Endothelial cell of umbilical vein (primary cell): Measurements from ENCODE around the gene NAA10. TPM values are rescaled to one million over a fixed set of nuclear protein-coding genes. Genes with fewer than 3 reads are reported as not detected.
A peak's percentile ranks its signal among the peaks of the same experiment; 100 is the strongest.

Experiments
- BruUV-seq: library from RNA; stranded (reverse); fragments of 400-500 nt; replicated peaks from 2 replicates; lab custom pipeline; 2021; lab: Mats Ljungman, UMichigan
- CTCF ChIA-PET: fragments of 300-600, 350-600 bp; sonication (Branson Sonifier 250); formaldehyde crosslinking; loops from one replicate; lab custom pipeline; 2021; ENCODE audit warnings: antibody characterized with exemption, inconsistent platforms; lab: Charles Lee
- POLR2A ChIA-PET: fragments of 300-600, 350-600 bp; sonication (Branson Sonifier 250); formaldehyde crosslinking; loops from one replicate; lab custom pipeline; 2021; ENCODE audit warnings: antibody characterized with exemption, inconsistent platforms; lab: Charles Lee
- DNase-seq: peaks from one replicate; pipeline ENCODE4 v3.0.0-alpha.2; 2011; ENCODE audit warnings: low read depth, low spot score
- FAIRE-seq: peaks from 2 replicates; lab custom pipeline; 2011; peaks lifted over from hg19 to GRCh38; lab: Jason Lieb, UNC
- H2AFZ ChIP-seq: 2 replicates; pipeline ENCODE4 v1.6.0; 2012; ENCODE audit warnings: low read depth, low read length, control low read depth, inconsistent platforms
- H3K27ac ChIP-seq: 2 replicates; pipeline ENCODE4 v1.5.1; 2011; ENCODE audit warnings: low read depth, mild to moderate bottlenecking, control low read depth, low read length, moderate library complexity; ENCODE audit not compliant: insufficient read depth
- H3K27me3 ChIP-seq, 2 experiments: 2 replicates each; pipeline versions ENCODE4 v1.6.0 to v1.6.1; 2011; ENCODE audit warnings: low read length in 2 of 2, mixed read lengths in 1 of 2; ENCODE audit not compliant: control insufficient read depth in 2 of 2, insufficient read depth in 2 of 2
- H3K36me3 ChIP-seq, 2 experiments: 2 replicates in 1 of 2; 3 replicates in 1 of 2; pipeline ENCODE4 v1.5.1; 2011; ENCODE audit warnings: low read length in 2 of 2, mild to moderate bottlenecking in 1 of 2, moderate library complexity in 1 of 2; ENCODE audit not compliant: control insufficient read depth in 2 of 2, insufficient read depth in 2 of 2; ENCODE audit errors: extremely low read depth in 1 of 2
- H3K4me1 ChIP-seq: 3 replicates; pipeline ENCODE4 v1.5.1; 2011; ENCODE audit warnings: mild to moderate bottlenecking, low read length; ENCODE audit not compliant: control insufficient read depth, insufficient read depth; ENCODE audit errors: extremely low read depth
- H3K4me2 ChIP-seq: 2 replicates; pipeline ENCODE4 v1.6.1; 2011; ENCODE audit warnings: low read length, control low read depth, mixed read lengths; ENCODE audit not compliant: insufficient read depth
- H3K4me3 ChIP-seq, 3 experiments: fragments of 200-600 bp in 1 of 3; sonication (generic), shearing (Covaris generic) in 1 of 3; replicated peaks in 1 of 3; 2 replicates each; pipeline ENCODE4 v1.5.1; 2011 to 2016; ENCODE audit warnings: control low read depth in 3 of 3, low read length in 3 of 3, mild to moderate bottlenecking in 2 of 3, inconsistent platforms in 1 of 3, low read depth in 1 of 3, moderate library complexity in 1 of 3; ENCODE audit not compliant: insufficient read depth in 1 of 3
- H3K79me2 ChIP-seq: 2 replicates; pipeline ENCODE4 v1.6.0; 2012; ENCODE audit warnings: low read length, inconsistent platforms; ENCODE audit not compliant: control insufficient read depth, insufficient read depth
- H3K9ac ChIP-seq: replicated peaks from 2 replicates; pipeline ENCODE3; 2011; ENCODE audit warnings: low read length, control low read depth; ENCODE audit not compliant: insufficient read depth; ENCODE audit errors: extremely low read depth
- H3K9me1 ChIP-seq: replicated peaks from 3 replicates; pipeline ENCODE4 v1.6.0; 2011; ENCODE audit warnings: mild to moderate bottlenecking, low read length; ENCODE audit not compliant: control insufficient read depth, insufficient read depth; ENCODE audit errors: extremely low read depth
- H3K9me3 ChIP-seq: replicated peaks from 2 replicates; pipeline ENCODE4 v1.5.1; 2012; ENCODE audit warnings: low read length, inconsistent platforms; ENCODE audit not compliant: control insufficient read depth, insufficient read depth
- H4K20me1 ChIP-seq: replicated peaks from 2 replicates; pipeline ENCODE3; 2011; ENCODE audit warnings: mild to moderate bottlenecking, low read length; ENCODE audit not compliant: control insufficient read depth, insufficient read depth; ENCODE audit errors: extremely low read depth
- CTCF ChIP-seq, 2 donors: IDR thresholded peaks; 1 replicate in 1 of 2; 2 replicates in 1 of 2; pipeline ENCODE4 v1.5.1; 2011; ENCODE audit warnings: low read length in 2 of 2, mild to moderate bottlenecking in 2 of 2, moderate library complexity in 2 of 2, control low read depth in 1 of 2, inconsistent platforms in 1 of 2, low read depth in 1 of 2; ENCODE audit not compliant: insufficient read depth in 1 of 2; ENCODE audit errors: extremely low read depth in 1 of 2
- FOS ChIP-seq: IDR thresholded peaks from 2 replicates; pipeline ENCODE4 v1.6.1; 2011; ENCODE audit warnings: mild to moderate bottlenecking, low read length, moderate library complexity, borderline replicate concordance; ENCODE audit not compliant: insufficient read depth
- JUN ChIP-seq: IDR thresholded peaks from 2 replicates; pipeline ENCODE4 v1.6.1; 2011; ENCODE audit warnings: borderline replicate concordance, low read depth; ENCODE audit not compliant: insufficient read length, insufficient read depth
- MYC ChIP-seq: IDR thresholded peaks from one replicate; pipeline ENCODE4 v1.6.1; 2011; ENCODE audit warnings: mild to moderate bottlenecking, low read depth, low read length
- POLR2A ChIP-seq: IDR thresholded peaks from 2 replicates; pipeline ENCODE4 v1.6.1; 2012; ENCODE audit warnings: low read depth, mild to moderate bottlenecking, control low read depth, low read length
- dilution Hi-C: fragments of 300-500 bp; cut with MboI; formaldehyde crosslinking; loops from one replicate; pipeline ENCODE4 v1.15.0; 2019; ENCODE audit warnings: low sequenced_read_pairs; ENCODE audit not compliant: extremely low pct_ligation_motif_present
- intact Hi-C: fragments of 100-400 bp; cut with micrococcal nuclease; formaldehyde crosslinking; loops from one replicate; pipeline ENCODE4 v1.10.0; 2022
- polyA plus RNA-seq, 4 experiments: library from polyadenylated mRNA; depleted of rRNA in 3 of 4; stranded (reverse) in 3 of 4; unstranded in 1 of 4; fragments of >200 nt; gene quantifications; 2 replicates each; pipeline versions ENCODE4 v1.2.1 to v1.2.3, GENCODE V29; 2011 to 2012; ENCODE audit warnings: missing spikeins in 1 of 4
- total RNA-seq: library from RNA; stranded (reverse); gene quantifications from 2 replicates; pipeline ENCODE4 v1.2.3, GENCODE V29; 2021

Gene NAA10
- total and polyA plus RNA-seq, 2 donors (not counting 3 experiments of a cell fraction or from before 2014, with no cell fraction given): 141 to 144 TPM

- peak overlapping the region; percentile 98 for H3K27ac ChIP-seq
- H3K9ac ChIP-seq: peak overlapping the region; percentile 97
- H3K4me2 ChIP-seq: no peak overlapping the region
- H3K9me1 ChIP-seq: no peaks in the 10 kb centered on the region
- H3K36me3 ChIP-seq: no peaks in the 10 kb centered on the region
- peak overlapping the region; percentile 68 to 76 (median 74) for H3K4me3 ChIP-seq
- no peak overlapping the region for H2AFZ ChIP-seq
- peaks cover 58% of the 10 kb centered on the region for H3K79me2 ChIP-seq
- intact Hi-C loops: loop anchor here (1.0 kb wide), 2 partner anchors 127 to 408 kb away; partner anchors contain the start of gene MECP2
- H3K9me3 ChIP-seq: no peaks in the 10 kb centered on the region
- H3K27me3 ChIP-seq: no peaks in the 10 kb centered on the region
- ChIA-PET CTCF (interaction anchor here (1.0 to 1.2 kb wide), 2 partner anchors 10 to 404 kb away, joined by 3 read pairs; partner anchors contain the start of gene FLNA), POLR2A (interaction anchor here (0.8 to 1.3 kb wide), 2 partner anchors 46 to 427 kb away, joined by 3 to 9 read pairs; partner anchors contain the start of gene RPL10)
- FAIRE-seq: no peak
- TF ChIP-seq JUN (no peak), POLR2A (no peak), CTCF (IDR thresholded peaks at IDR 0.05; ENCODE audit: extremely low read depth in 1 of 2, insufficient read depth in 1 of 2, low read depth in 1 of 2, low read length in 2 of 2) (no peak), FOS (no peak), MYC (peak; percentile 14)
- BruUV-seq: TSS peak; percentile 29
- dilution Hi-C loops: no loop called here
- peaks cover 45% of the 10 kb centered on the region for H3K4me1 ChIP-seq
- no peaks in the 10 kb centered on the region for H4K20me1 ChIP-seq
- DNase-seq: no peak
These were observed 35.7 kb upstream of the NAA10 start for GRCh38 chrX:153970357-153971123.
